SK-N-SH (cell line): ENCODE data around the gene CT47A1. TPM values are rescaled to one million over a fixed set of nuclear protein-coding genes. Genes with fewer than 3 reads are reported as not detected.

ENCODE experiments used
- CTCF ChIA-PET: fragments of 300-600, 350-600 bp; formaldehyde crosslinking; extraction: SDS; loops from one replicate; lab custom pipeline; 2021; lab: Yijun Ruan, JAX
- POLR2A ChIA-PET: fragments of 350-600 bp; sonication (Branson Sonifier 250); formaldehyde crosslinking; extraction: SDS; loops from one replicate; lab custom pipeline; 2020; ENCODE audit warnings: antibody characterized with exemption, inconsistent platforms; lab: Yijun Ruan, JAX
- DNase-seq: peaks from one replicate; pipeline ENCODE4 v3.0.0; 2012
- H2AFZ ChIP-seq: fragments of 200-600 bp; sonication (generic); 2 replicates; pipeline ENCODE4 v1.8.1; 2016; ENCODE audit warnings: antibody characterized with exemption, mild to moderate bottlenecking, low read depth
- H3F3A ChIP-seq: fragments of 200-600 bp; sonication (generic); replicated peaks from 2 replicates; pipeline ENCODE3; 2016; ENCODE audit warnings: antibody characterized with exemption, mild to moderate bottlenecking; ENCODE audit not compliant: insufficient read depth
- H3K27ac ChIP-seq, 2 experiments: fragments of 200-500 bp in 1 of 2; fragments of 200-600 bp in 1 of 2; sonication (Bioruptor generic) in 1 of 2; sonication (generic), shearing (Covaris generic) in 1 of 2; 2 replicates each; pipeline versions ENCODE4 v1.5.1 to v1.6.1; 2014 to 2016; ENCODE audit warnings: low read depth in 2 of 2, inconsistent platforms in 1 of 2, low read length in 1 of 2, mild to moderate bottlenecking in 1 of 2, mixed read lengths in 1 of 2
- H3K27me3 ChIP-seq: fragments of 200-600 bp; sonication (generic), shearing (Covaris generic); 2 replicates; pipeline ENCODE4 v1.6.1; 2016; ENCODE audit warnings: mixed run types; ENCODE audit not compliant: insufficient read depth
- H3K36me3 ChIP-seq, 2 experiments: fragments of 200-500 bp in 1 of 2; fragments of 200-600 bp in 1 of 2; sonication (Bioruptor generic) in 1 of 2; sonication (generic) in 1 of 2; replicated peaks in 1 of 2; 2 replicates each; pipeline versions ENCODE3 to v1.5.1; 2014 to 2016; ENCODE audit warnings: low read length in 1 of 2, mild to moderate bottlenecking in 1 of 2; ENCODE audit not compliant: insufficient read depth in 2 of 2, control insufficient read depth in 1 of 2
- H3K4me1 ChIP-seq, 2 experiments: fragments of 200-500 bp in 1 of 2; fragments of 200-600 bp in 1 of 2; sonication (Bioruptor generic) in 1 of 2; sonication (generic), shearing (Covaris generic) in 1 of 2; 2 replicates each; pipeline versions ENCODE4 v1.5.1 to v1.6.1; 2014 to 2016; ENCODE audit warnings: low read depth in 1 of 2, low read length in 1 of 2, mixed run types in 1 of 2; ENCODE audit not compliant: insufficient read depth in 2 of 2, control insufficient read depth in 1 of 2
- H3K4me2 ChIP-seq: fragments of 200-600 bp; sonication (generic), shearing (Covaris generic); 2 replicates; pipeline ENCODE4 v1.6.1; 2017; ENCODE audit warnings: mixed run types
- H3K4me3 ChIP-seq, 2 experiments: fragments of 200-500 bp in 1 of 2; fragments of 200-600 bp in 1 of 2; sonication (Bioruptor generic) in 1 of 2; sonication (generic), shearing (Covaris generic) in 1 of 2; 2 replicates each; pipeline versions ENCODE4 v1.5.1 to v1.8.1; 2014 to 2016; ENCODE audit warnings: low read depth in 2 of 2, inconsistent platforms in 1 of 2, low read length in 1 of 2, mild to moderate bottlenecking in 1 of 2, mixed read lengths in 1 of 2, moderate library complexity in 1 of 2
- H3K79me2 ChIP-seq: fragments of 200-600 bp; sonication (generic); 2 replicates; pipeline ENCODE4 v1.8.1; 2017; ENCODE audit warnings: mild to moderate bottlenecking; ENCODE audit not compliant: insufficient read depth
- H3K9ac ChIP-seq: fragments of 200-600 bp; sonication (generic); 2 replicates; pipeline ENCODE4 v1.6.1; 2017; ENCODE audit warnings: mixed run types
- H3K9me2 ChIP-seq: fragments of 200-600 bp; sonication (generic); 2 replicates; pipeline ENCODE4 v1.6.1; 2017; ENCODE audit warnings: mixed run types
- H3K9me3 ChIP-seq: fragments of 200-600 bp; sonication (generic); 2 replicates; pipeline ENCODE4 v1.6.1; 2017; ENCODE audit warnings: mixed run types, mild to moderate bottlenecking, moderate library complexity
- H4K20me1 ChIP-seq: fragments of 200-600 bp; sonication (generic); 2 replicates; pipeline ENCODE4 v1.6.1; 2017; ENCODE audit warnings: mild to moderate bottlenecking, mixed run types; ENCODE audit not compliant: insufficient read depth
- CHD2 ChIP-seq: fragments of 150-350 bp; IDR thresholded peaks from 2 replicates; pipeline ENCODE4 v1.6.1; 2018; ENCODE audit warnings: low read length; ENCODE audit not compliant: partially characterized antibody
- ELF1 ChIP-seq: IDR thresholded peaks from 2 replicates; pipeline ENCODE4 v1.4.0; 2012
- EP300 ChIP-seq, 2 experiments: IDR thresholded peaks; 2 replicates each; pipeline versions ENCODE4 v1.4.0 to v1.6.1; 2012; ENCODE audit warnings: borderline replicate concordance in 1 of 2, low read depth in 1 of 2, low read length in 1 of 2
- EZH2phosphoT487 ChIP-seq: fragments of 200-600 bp; sonication (generic); IDR thresholded peaks from 2 replicates; pipeline ENCODE4 v1.6.1; 2017; ENCODE audit warnings: low read depth, mixed run types, mild to moderate bottlenecking, antibody characterized with exemption, moderate library complexity, borderline replicate concordance
- FOSL2 ChIP-seq: IDR thresholded peaks from 2 replicates; pipeline ENCODE4 v1.4.0; 2012; ENCODE audit warnings: low read depth, mild to moderate bottlenecking, moderate library complexity, borderline replicate concordance
- GABPA ChIP-seq: IDR thresholded peaks from 2 replicates; pipeline ENCODE4 v1.4.0; 2012; ENCODE audit warnings: low read depth, mild to moderate bottlenecking
- JUND ChIP-seq: IDR thresholded peaks from 2 replicates; pipeline ENCODE4 v1.4.0; 2012
- MAX ChIP-seq: IDR thresholded peaks from 2 replicates; pipeline ENCODE4 v1.4.0; 2012; ENCODE audit warnings: low read depth
- MXI1 ChIP-seq: IDR thresholded peaks from 2 replicates; pipeline ENCODE4 v1.6.1; 2012; ENCODE audit warnings: mild to moderate bottlenecking, low read depth, low read length, improper control_type of control experiment
- NRF1 ChIP-seq: IDR thresholded peaks from 2 replicates; pipeline ENCODE4 v1.6.1; 2012; ENCODE audit warnings: low read depth, mild to moderate bottlenecking, low read length
- RCOR1 ChIP-seq: fragments of 150-350 bp; IDR thresholded peaks from 2 replicates; pipeline ENCODE4 v1.6.1; 2017; ENCODE audit warnings: antibody characterized with exemption, low read length
- SIN3A ChIP-seq: IDR thresholded peaks from 2 replicates; pipeline ENCODE4 v1.6.1; 2012; ENCODE audit warnings: low read depth, mild to moderate bottlenecking, low read length, moderate library complexity, borderline replicate concordance
- SMC3 ChIP-seq: IDR thresholded peaks from 2 replicates; pipeline ENCODE4 v1.6.1; 2012; ENCODE audit warnings: low read depth, low read length, improper control_type of control experiment
- TAF1 ChIP-seq: IDR thresholded peaks from 2 replicates; pipeline ENCODE4 v1.6.1; 2012; ENCODE audit warnings: low read depth, mild to moderate bottlenecking, low read length, moderate library complexity, borderline replicate concordance
- TCF12 ChIP-seq: IDR thresholded peaks from 2 replicates; pipeline ENCODE4 v1.4.0; 2012
- TEAD4 ChIP-seq: IDR thresholded peaks from 2 replicates; pipeline ENCODE4 v1.4.0; 2012; ENCODE audit warnings: mild to moderate bottlenecking, borderline replicate concordance; ENCODE audit not compliant: insufficient read depth
- USF2 ChIP-seq: fragments of 150-350 bp; IDR thresholded peaks from 2 replicates; pipeline ENCODE4 v1.6.1; 2017; ENCODE audit warnings: antibody characterized with exemption, low read length, low read depth, borderline replicate concordance
- ZBTB33 ChIP-seq: IDR thresholded peaks from 2 replicates; pipeline ENCODE4 v1.4.0; 2012; ENCODE audit warnings: low read depth, borderline replicate concordance
- WGBS: methylation state at CpG from one replicate; pipeline ENCODE4 v1.1.6; 2017; ENCODE audit warnings: low lambda C conversion rate; 5-methylcytosine and 5-hydroxymethylcytosine counted together
- polyA plus RNA-seq, 3 experiments: library from polyadenylated mRNA; depleted of rRNA; stranded (reverse); fragments of >200 nt; gene quantifications; 2 replicates each; pipeline ENCODE4 v1.2.3, GENCODE V29; 2012

The CT47A1 gene
- polyA plus RNA-seq, 1 of the 3 experiments (the other 2 are of a cell fraction), result not detected

GRCh38 chrX:121011254-121011653 lies 25.7 kb upstream of the CT47A1 start:
- Histone ChIP-seq H3K27ac (no peak overlapping the region), H3K9me2 (no peaks in the 10 kb centered on the region), H4K20me1 (no peaks in the 10 kb centered on the region), H3K79me2 (no peaks in the 10 kb centered on the region), H3K36me3 (no peaks in the 10 kb centered on the region), H3K27me3 (no peaks in the 10 kb centered on the region), H3F3A (no peaks in the 10 kb centered on the region), H3K4me3 (no peak overlapping the region), H2AFZ (no peak overlapping the region), H3K9ac (no peak overlapping the region), H3K4me1 (no peaks in the 10 kb centered on the region), H3K4me2 (no peak overlapping the region), H3K9me3 (no peaks in the 10 kb centered on the region)
- no peak for DNase-seq
- ChIA-PET POLR2A (no interaction called here), CTCF (no interaction called here)
- no peak for TF ChIP-seq ZBTB33
- TF ChIP-seq TCF12, result no peak
- no peak for TF ChIP-seq SIN3A
- TF ChIP-seq RCOR1, result no peak
- TF ChIP-seq FOSL2, result no peak
- no peak for TF ChIP-seq JUND
- TF ChIP-seq EZH2phosphoT487, result no peak
- TF ChIP-seq MXI1, result no peak
- TF ChIP-seq CHD2, result no peak
- no peak for TF ChIP-seq SMC3
- WGBS, result 5% methylated on average over 6 of the region's 7 CpGs

GRCh38 chrX:121010218-121010617 lies 24.7 kb upstream of the CT47A1 start:
- no peaks in the 10 kb centered on the region for H3K27me3 ChIP-seq
- no peak overlapping the region for H3K4me3 ChIP-seq
- H3K4me2 ChIP-seq, result no peak overlapping the region
- no peaks in the 10 kb centered on the region for H3K79me2 ChIP-seq
- no peaks in the 10 kb centered on the region for H3K9me2 ChIP-seq
- no peaks in the 10 kb centered on the region for H3K36me3 ChIP-seq
- no peaks in the 10 kb centered on the region for H3K9me3 ChIP-seq
- H3K4me1 ChIP-seq, result no peaks in the 10 kb centered on the region
- no peak overlapping the region for H2AFZ ChIP-seq
- WGBS, result 1% methylated on average over 4 of the region's 4 CpGs
- CTCF ChIA-PET, result no interaction called here
- no peak for TF ChIP-seq TCF12
- POLR2A ChIA-PET, result no interaction called here
- H3K27ac ChIP-seq, result no peak overlapping the region
- no peaks in the 10 kb centered on the region for H3F3A ChIP-seq
- H4K20me1 ChIP-seq, result no peaks in the 10 kb centered on the region
- DNase-seq, result no peak
- no peak overlapping the region for H3K9ac ChIP-seq

- no peak overlapping the region for H3K4me2 ChIP-seq
- no peak overlapping the region for H2AFZ ChIP-seq
- no peaks in the 10 kb centered on the region for H3K27me3 ChIP-seq
- H3K4me1 ChIP-seq, result no peaks in the 10 kb centered on the region
- H4K20me1 ChIP-seq, result no peaks in the 10 kb centered on the region
- H3K9ac ChIP-seq, result no peak overlapping the region
- H3K4me3 ChIP-seq, result no peak overlapping the region
- WGBS, result 2% methylated on average over 3 of the region's 3 CpGs
- no peak overlapping the region for H3K27ac ChIP-seq
- H3K9me3 ChIP-seq, result no peaks in the 10 kb centered on the region
- H3K36me3 ChIP-seq, result no peaks in the 10 kb centered on the region
- H3F3A ChIP-seq, result no peaks in the 10 kb centered on the region
- no peaks in the 10 kb centered on the region; the same call in 1 of the 2 replicates for H3K9me2 ChIP-seq
- no peak for DNase-seq
- no peaks in the 10 kb centered on the region for H3K79me2 ChIP-seq
- ChIA-PET CTCF (interaction anchor here (1.1 kb wide), 1 partner anchor 9 kb away, joined by 5 read pairs; no protein-coding TSS in a partner anchor), POLR2A (no interaction called here)
- TF ChIP-seq TEAD4 (no peak), ZBTB33 (no peak), RCOR1 (no peak), TAF1 (no peak), CHD2 (no peak), NRF1 (no peak), TCF12 (no peak), MAX (no peak), SIN3A (no peak), JUND (no peak), MXI1 (no peak), GABPA (no peak), ELF1 (no peak), EP300 (IDR thresholded peaks at IDR 0.05; ENCODE audit: borderline replicate concordance in 1 of 2, low read depth in 1 of 2, low read length in 1 of 2) (no peak), USF2 (no peak)
Measured at GRCh38 chrX:121009764-121010163, 24.2 kb upstream of the CT47A1 start.
